Lung (tissue), 12 donors: ENCODE results near the gene GLIS2. TPM values are rescaled to one million over a fixed set of nuclear protein-coding genes. Genes with fewer than 3 reads are reported as not detected.

Experiments used
- ATAC-seq: fragments of 200-7000 bp; cut with Tn5 transposase; one replicate; pipeline ENCODE4 v1.9.1; 2020; ENCODE audit warnings: moderate number of reproducible peaks; ENCODE audit not compliant: insufficient read depth, low FRiP score
- DNase-seq, 3 donors: peaks; one replicate each; pipeline ENCODE4 v3.0.0-alpha.2; 2013 to 2017
- H3K27ac ChIP-seq, 2 donors: one replicate each; pipeline ENCODE4 v1.5.1; 2013; ENCODE audit warnings: mild to moderate bottlenecking in 2 of 2, moderate library complexity in 2 of 2, control low read depth in 1 of 2, inconsistent platforms in 1 of 2, low read depth in 1 of 2, low read length in 1 of 2
- H3K27me3 ChIP-seq, 3 donors: one replicate each; pipeline ENCODE4 v1.5.1; 2013; ENCODE audit warnings: low read length in 2 of 3; ENCODE audit not compliant: control insufficient read depth in 3 of 3, insufficient read depth in 3 of 3
- H3K36me3 ChIP-seq, 4 donors: one replicate each; pipeline ENCODE4 v1.5.1; 2013; ENCODE audit warnings: low read length in 4 of 4, mild to moderate bottlenecking in 1 of 4, moderate library complexity in 1 of 4; ENCODE audit not compliant: control insufficient read depth in 4 of 4, insufficient read depth in 4 of 4
- H3K4me1 ChIP-seq, 5 donors: one replicate each; pipeline ENCODE4 v1.5.1; 2013; ENCODE audit warnings: low read length in 5 of 5, mild to moderate bottlenecking in 2 of 5, moderate library complexity in 1 of 5; ENCODE audit not compliant: control insufficient read depth in 5 of 5, insufficient read depth in 5 of 5
- H3K4me3 ChIP-seq: one replicate; pipeline ENCODE4 v1.5.1; 2013; ENCODE audit warnings: mild to moderate bottlenecking, control low read depth, moderate library complexity
- H3K9ac ChIP-seq, 2 donors: one replicate each; pipeline ENCODE4 v1.5.1; 2013; ENCODE audit warnings: low read length in 2 of 2, control low read depth in 1 of 2; ENCODE audit not compliant: insufficient read depth in 1 of 2
- H3K9me3 ChIP-seq, 4 donors: one replicate each; pipeline ENCODE4 v1.5.1; 2013; ENCODE audit warnings: low read length in 3 of 4, mild to moderate bottlenecking in 1 of 4, moderate library complexity in 1 of 4; ENCODE audit not compliant: control insufficient read depth in 4 of 4, insufficient read depth in 3 of 4
- WGBS, 2 donors: extraction: QIAGEN DNeasy Blood & Tissue Kit; methylation state at CpG; one replicate each; pipeline ENCODE4 v1.1.7; 2013; 5-methylcytosine and 5-hydroxymethylcytosine counted together
- polyA plus RNA-seq, 2 donors: library from polyadenylated mRNA; stranded (reverse); fragments of 200-250 nt; gene quantifications; one replicate each; pipeline ENCODE4 v1.2.1, GENCODE V29; 2013
- total RNA-seq, 2 donors: library from RNA; depleted of rRNA in 1 of 2; stranded (reverse); fragments of >200 nt in 1 of 2; gene quantifications; one replicate each; pipeline ENCODE4 v1.2.1, GENCODE V29; 2014 to 2021
- TF ChIP-seq, protein P1 (sequence below): IDR thresholded peaks from 2 replicates; pipeline ENCODE4 v1.5.1; 2012; ENCODE audit warnings: mild to moderate bottlenecking; ENCODE audit errors: control extremely low read depth, extremely low read depth
- donor health status: control.
- donor health status: control.
- donor health status: Bipolar disorder and iron deficiency.
- donor health status: healthy.
- donor health status: DM: yes; HTN: yes; CAD: no.

Gene GLIS2
- total and polyA plus RNA-seq, 4 donors: 8.8 to 25.5 (median 14.9) TPM

DNA sequence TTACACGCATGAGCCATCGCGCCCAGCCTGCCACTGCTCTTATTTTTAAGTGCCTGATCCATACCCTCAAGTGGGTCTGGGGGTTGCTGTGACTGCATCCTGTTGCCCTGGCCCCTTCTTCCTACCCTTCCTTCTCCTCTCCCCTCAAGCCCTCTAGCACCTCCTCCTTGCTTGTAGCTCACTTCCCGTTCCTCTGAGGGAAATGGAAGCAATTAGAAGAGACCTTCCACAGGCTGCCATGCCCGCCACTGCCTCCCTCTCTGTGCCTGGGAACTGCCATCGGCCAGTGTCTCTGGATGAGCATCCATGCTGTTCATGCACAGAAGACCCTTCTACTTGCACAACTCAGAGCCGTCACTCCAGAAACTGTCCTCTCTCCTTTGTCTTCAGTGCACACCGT is 32.4 kb upstream of the GLIS2 start:
- H3K27me3 ChIP-seq: no peaks in the 10 kb centered on the region
- TF ChIP-seq, protein P1, sequence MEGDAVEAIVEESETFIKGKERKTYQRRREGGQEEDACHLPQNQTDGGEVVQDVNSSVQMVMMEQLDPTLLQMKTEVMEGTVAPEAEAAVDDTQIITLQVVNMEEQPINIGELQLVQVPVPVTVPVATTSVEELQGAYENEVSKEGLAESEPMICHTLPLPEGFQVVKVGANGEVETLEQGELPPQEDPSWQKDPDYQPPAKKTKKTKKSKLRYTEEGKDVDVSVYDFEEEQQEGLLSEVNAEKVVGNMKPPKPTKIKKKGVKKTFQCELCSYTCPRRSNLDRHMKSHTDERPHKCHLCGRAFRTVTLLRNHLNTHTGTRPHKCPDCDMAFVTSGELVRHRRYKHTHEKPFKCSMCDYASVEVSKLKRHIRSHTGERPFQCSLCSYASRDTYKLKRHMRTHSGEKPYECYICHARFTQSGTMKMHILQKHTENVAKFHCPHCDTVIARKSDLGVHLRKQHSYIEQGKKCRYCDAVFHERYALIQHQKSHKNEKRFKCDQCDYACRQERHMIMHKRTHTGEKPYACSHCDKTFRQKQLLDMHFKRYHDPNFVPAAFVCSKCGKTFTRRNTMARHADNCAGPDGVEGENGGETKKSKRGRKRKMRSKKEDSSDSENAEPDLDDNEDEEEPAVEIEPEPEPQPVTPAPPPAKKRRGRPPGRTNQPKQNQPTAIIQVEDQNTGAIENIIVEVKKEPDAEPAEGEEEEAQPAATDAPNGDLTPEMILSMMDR: no peak
- no peak overlapping the region for H3K27ac ChIP-seq
- no peaks in the 10 kb centered on the region for H3K36me3 ChIP-seq
- no peak for ATAC-seq
- H3K4me3 ChIP-seq: no peak overlapping the region
- 71 to 82% methylated on average over 8 of the region's 8 CpGs for WGBS, 2 donors
- DNase-seq: no peak
- H3K4me1 ChIP-seq: peaks cover 0 to 5% (median 3%) of the 10 kb centered on the region in 5 donors
- peaks cover 0 to 4% (median 0%) of the 10 kb centered on the region in 4 donors for H3K9me3 ChIP-seq
- H3K9ac ChIP-seq: no peak overlapping the region

DNA sequence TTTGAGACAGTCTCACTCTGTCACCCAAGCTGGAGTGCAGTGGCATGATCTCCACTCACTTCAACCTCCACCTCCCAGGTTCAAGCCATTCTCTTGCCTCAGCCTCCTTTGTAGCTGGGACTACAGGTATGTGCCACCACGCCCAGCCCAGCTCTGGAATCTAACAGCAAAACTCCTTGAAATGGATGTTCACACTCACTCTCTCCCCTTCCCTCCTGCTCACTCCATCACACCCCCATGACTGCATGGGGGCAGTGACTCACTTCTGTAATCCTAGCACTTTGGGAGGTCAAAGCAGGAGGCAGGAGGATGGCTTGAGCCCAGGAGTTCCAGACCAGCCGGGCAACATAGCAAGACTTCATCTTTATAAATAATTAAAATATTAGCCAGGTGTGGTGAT is 31.9 kb upstream of the GLIS2 start:
- DNase-seq (no peak), ATAC-seq (no peak)
- peaks cover 0 to 4% (median 0%) of the 10 kb centered on the region in 4 donors for H3K9me3 ChIP-seq
- H3K4me1 ChIP-seq: peaks cover 0 to 7% (median 3%) of the 10 kb centered on the region in 5 donors
- no peak overlapping the region for H3K27ac ChIP-seq
- no peaks in the 10 kb centered on the region for H3K27me3 ChIP-seq
- TF ChIP-seq, protein P1: no peak
- no peaks in the 10 kb centered on the region for H3K36me3 ChIP-seq
- H3K4me3 ChIP-seq: no peak overlapping the region
- WGBS, 2 donors: 72 to 92% methylated on average over 2 of the region's 2 CpGs
- H3K9ac ChIP-seq: no peak overlapping the region

DNA sequence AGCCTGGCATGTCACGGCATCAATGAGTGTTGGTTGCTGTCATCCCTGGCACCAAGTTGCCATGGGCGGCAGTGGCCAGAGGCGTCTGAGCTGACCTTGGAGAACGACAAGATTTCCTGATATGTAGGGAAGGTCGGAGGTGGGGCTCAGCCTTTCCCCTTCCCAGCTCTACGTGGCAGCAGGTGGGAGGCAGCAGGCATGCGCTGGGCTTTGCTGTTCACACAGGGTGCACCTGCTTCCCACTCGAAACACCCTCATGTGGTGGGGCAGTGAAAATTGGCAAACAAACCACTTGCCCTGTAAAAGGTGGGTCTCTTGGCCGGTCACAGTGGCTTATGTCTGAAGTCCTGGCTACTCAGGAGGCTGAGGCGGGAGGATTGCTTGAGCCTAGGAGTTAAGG is 30.7 kb upstream of the GLIS2 start:
- H3K9me3 ChIP-seq: peaks cover 0 to 4% (median 0%) of the 10 kb centered on the region in 4 donors
- ATAC-seq (no peak), DNase-seq (no peak)
- 82 to 84% methylated on average over 10 of the region's 10 CpGs for WGBS, 2 donors
- no peak overlapping the region for H3K4me3 ChIP-seq
- no peak overlapping the region for H3K9ac ChIP-seq
- no peaks in the 10 kb centered on the region for H3K36me3 ChIP-seq
- H3K27ac ChIP-seq: no peak overlapping the region
- peaks cover 0 to 9% (median 3%) of the 10 kb centered on the region in 5 donors for H3K4me1 ChIP-seq
- TF ChIP-seq, protein P1: no peak
- H3K27me3 ChIP-seq: no peaks in the 10 kb centered on the region
